Kidney (tissue), 14 donors: ENCODE results near the gene CD3D. TPM values are rescaled to one million over a fixed set of nuclear protein-coding genes. Genes with fewer than 3 reads are reported as not detected.

ENCODE experiments used
- DNase-seq, 5 donors: peaks; one replicate each; pipeline ENCODE4 v3.0.0-alpha.2; 2013 to 2020
- FAIRE-seq: peaks from 2 replicates; lab custom pipeline; 2012; peaks lifted over from hg19 to GRCh38; lab: Jason Lieb, UNC
- H3K27ac ChIP-seq, 2 donors: one replicate each; pipeline ENCODE4 v1.7.0; 2013; ENCODE audit warnings: low read depth in 2 of 2, low read length in 2 of 2, inconsistent platforms in 1 of 2
- H3K27me3 ChIP-seq: one replicate; pipeline ENCODE4 v1.7.1; 2013; ENCODE audit warnings: low read length, inconsistent platforms; ENCODE audit not compliant: control insufficient read depth, insufficient read depth
- H3K36me3 ChIP-seq, 3 donors: one replicate each; pipeline versions ENCODE4 v1.7.0 to v1.7.1; 2013; ENCODE audit warnings: low read length in 3 of 3, control low read depth in 1 of 3, inconsistent platforms in 1 of 3; ENCODE audit not compliant: insufficient read depth in 3 of 3, control insufficient read depth in 2 of 3
- H3K4me1 ChIP-seq, 3 donors: one replicate each; pipeline versions ENCODE4 v1.7.0 to v1.7.1; 2013; ENCODE audit warnings: low read length in 3 of 3, inconsistent platforms in 1 of 3, low read depth in 1 of 3; ENCODE audit not compliant: control insufficient read depth in 2 of 3, insufficient read depth in 2 of 3
- H3K4me3 ChIP-seq, 3 donors: one replicate each; pipeline versions ENCODE4 v1.7.0 to v1.8.1; 2013; ENCODE audit warnings: low read length in 3 of 3, control low read depth in 1 of 3, inconsistent platforms in 1 of 3
- H3K9ac ChIP-seq, 3 donors: one replicate each; pipeline versions ENCODE4 v1.7.0 to v1.7.1; 2013; ENCODE audit warnings: low read length in 3 of 3, control low read depth in 1 of 3, inconsistent platforms in 1 of 3
- H3K9me3 ChIP-seq, 3 donors: one replicate each; pipeline versions ENCODE4 v1.7.0 to v1.7.1; 2013; ENCODE audit warnings: low read length in 3 of 3, control low read depth in 1 of 3, inconsistent platforms in 1 of 3; ENCODE audit not compliant: control insufficient read depth in 2 of 3, insufficient read depth in 1 of 3
- CTCF ChIP-seq: IDR thresholded peaks from 3 replicates; pipeline ENCODE4 v1.5.1; 2012; ENCODE audit warnings: mild to moderate bottlenecking, moderate library complexity, borderline replicate concordance; ENCODE audit not compliant: insufficient read depth; ENCODE audit errors: extremely low read depth
- intact Hi-C: fragments of 100-400 bp; cut with DNase I; formaldehyde crosslinking; loops from one replicate; pipeline ENCODE4 v1.11.1; 2022
- polyA plus RNA-seq: library from polyadenylated mRNA; stranded (reverse); fragments of 350-450 nt; fragmentation: Illumina TruSeq; extraction: RNeasy Lipid Tissue Mini Kit (QIAGEN cat#74804); gene quantifications from one replicate; pipeline ENCODE4 v1.2.3, GENCODE V29; 2014; ENCODE audit warnings: low read depth, low replicate concordance; ENCODE audit not compliant: insufficient read depth
- total RNA-seq: library from RNA; stranded (reverse); fragmentation: NEBNext Ultra II Directional; extraction: Animal tissue kit (Norgen Biotek cat#: 25700); gene quantifications from one replicate; pipeline ENCODE4 v1.2.1, GENCODE V29; 2021
- donor health status: control.
- donor health status: control.
- donor health status: control.
- donor health status: control.
- donor health status: control.
- donor health status: DM: yes; HTN: yes; CAD: no.
- donor health status: Normal renal cell carcinoma (clear cell type).

Gene CD3D
- total and polyA plus RNA-seq, 2 donors from 2014 or later = 1.4 to 8.7 TPM

- TF ChIP-seq CTCF = peak; percentile 9
- DNase-seq (peak in 2 of 5 donors; percentile 28 to 37), FAIRE-seq (no peak)
- no peaks in the 10 kb centered on the region for H3K4me1 ChIP-seq
- H3K27me3 ChIP-seq = no peaks in the 10 kb centered on the region
- H3K27ac ChIP-seq = no peak overlapping the region
- no peaks in the 10 kb centered on the region for H3K9me3 ChIP-seq
- no peak overlapping the region for H3K9ac ChIP-seq
- no peaks in the 10 kb centered on the region for H3K36me3 ChIP-seq
- no peak overlapping the region for H3K4me3 ChIP-seq
- intact Hi-C loops = no loop called here
These were observed 10.7 kb upstream of the CD3D start for GRCh38 chr11:118353084-118353710.

GRCh38 chr11:118349475-118349874 is 7.0 kb upstream of the CD3D start:
- Histone ChIP-seq H3K27me3 (no peaks in the 10 kb centered on the region), H3K4me1 (no peaks in the 10 kb centered on the region), H3K9me3 (no peaks in the 10 kb centered on the region), H3K4me3 (no peak overlapping the region), H3K9ac (no peak overlapping the region), H3K36me3 (no peaks in the 10 kb centered on the region), H3K27ac (no peak overlapping the region)
- DNase-seq (no peak), FAIRE-seq (no peak)
- intact Hi-C loops = no loop called here
- no peak for TF ChIP-seq CTCF

GRCh38 chr11:118343981-118344515 is 1.5 kb upstream of the CD3D start, which contains the start of gene CD3G:
Gene CD3G, plus strand, starts transcription at chr11:118344344. Its CDS starts 80 bp downstream, at chr11:118344424.
- intact Hi-C loops = no loop called here
- DNase-seq = peak in 1 of 5 donors; percentile 65
- no peak within 1 kb of the TSS for H3K9ac ChIP-seq
- no peaks in the 10 kb centered on the region for H3K36me3 ChIP-seq
- no peaks in the 10 kb centered on the region for H3K4me1 ChIP-seq
- H3K4me3 ChIP-seq = no peak within 1 kb of the TSS
- no peak for TF ChIP-seq CTCF
- H3K27ac ChIP-seq = no peak within 1 kb of the TSS
- no peak for FAIRE-seq
- no peaks in the 10 kb centered on the region for H3K27me3 ChIP-seq
- H3K9me3 ChIP-seq = no peaks in the 10 kb centered on the region
